ENCODE measurements around the gene RAPGEF1.

Gene RAPGEF1

DNA sequence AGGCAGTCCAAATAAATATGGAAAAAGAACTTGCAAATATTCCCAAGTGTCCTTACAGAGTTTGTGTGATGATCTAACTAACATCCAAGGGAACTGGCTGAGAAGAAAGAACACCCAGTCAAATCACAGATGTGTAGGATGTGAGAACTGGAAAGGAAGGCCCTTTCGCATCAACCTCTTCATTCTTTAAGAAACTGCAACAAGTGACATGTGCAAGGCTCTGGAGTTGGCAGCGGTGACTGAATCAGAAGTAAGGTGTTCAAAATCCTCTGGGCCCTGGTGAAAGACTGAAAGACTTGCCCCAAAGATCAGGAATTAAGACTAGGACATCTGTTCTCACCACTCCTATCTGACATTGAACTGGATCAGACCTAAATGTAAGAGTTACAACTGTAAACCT is 88.7 kb downstream of the RAPGEF1 start:
- Mint-ChIP-seq H3K27me3 (no peaks in the 10 kb centered on the region), H3K27ac (peak overlapping the region; percentile 65), H3K4me3 (no peak overlapping the region), H3K9me3 (peaks cover 0 to under 1% of the 10 kb centered on the region in 2 donors), H3K36me3 (peaks cover 32 to 65% of the 10 kb centered on the region in 2 donors), H3K4me1 (peaks cover 41 to 68% of the 10 kb centered on the region in 2 donors)
- peak; percentile 28 to 31 for ATAC-seq (replicated peaks)
- no peak for DNase-seq

GRCh38 chr9:131650254-131650653 is 89.6 kb downstream of the RAPGEF1 start:
- peak overlapping the region in 1 of 2 donors; percentile 11 for H3K4me3 Mint-ChIP-seq

DNA sequence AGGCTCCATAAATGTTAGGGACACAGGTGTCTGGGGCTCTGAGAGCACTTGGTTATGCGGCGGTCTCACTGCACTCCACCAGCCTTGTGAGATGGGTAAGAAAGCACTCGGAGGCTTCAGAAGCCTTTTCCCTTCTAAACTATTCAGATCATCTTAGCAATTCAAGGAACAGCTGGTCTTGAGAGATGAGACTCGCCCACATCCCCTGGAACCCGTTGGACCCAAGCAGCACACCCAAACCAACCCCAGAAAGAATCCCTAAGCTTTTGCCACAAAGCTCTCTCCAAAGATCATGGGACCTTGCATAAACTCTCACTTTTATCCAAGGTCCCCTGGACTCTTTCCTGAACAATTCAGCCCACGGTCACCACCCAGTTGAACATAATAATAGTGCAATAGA is 90.2 kb downstream of the RAPGEF1 start:
- H3K36me3 Mint-ChIP-seq: peaks cover 31 to 63% of the 10 kb centered on the region in 2 donors
- no peak for DNase-seq
- no peaks in the 10 kb centered on the region for H3K9me3 Mint-ChIP-seq
- no peak overlapping the region for H3K4me3 Mint-ChIP-seq
- no peak for ATAC-seq (replicated peaks)
- H3K4me1 Mint-ChIP-seq: peaks cover 43 to 67% of the 10 kb centered on the region in 2 donors
- H3K27ac Mint-ChIP-seq: peak overlapping the region; percentile 15
- no peaks in the 10 kb centered on the region for H3K27me3 Mint-ChIP-seq

More at GRCh38 chr9:131650254-131650653, 89.6 kb downstream of the RAPGEF1 start:
- no peaks in the 10 kb centered on the region for H3K27me3 Mint-ChIP-seq
- ATAC-seq (replicated peaks): no peak
- peaks cover 31 to 64% of the 10 kb centered on the region in 2 donors for H3K36me3 Mint-ChIP-seq
- DNase-seq: no peak
- H3K4me1 Mint-ChIP-seq: peaks cover 42 to 68% of the 10 kb centered on the region in 2 donors
- no peaks in the 10 kb centered on the region for H3K9me3 Mint-ChIP-seq
- peak overlapping the region; percentile 15 for H3K27ac Mint-ChIP-seq

DNA sequence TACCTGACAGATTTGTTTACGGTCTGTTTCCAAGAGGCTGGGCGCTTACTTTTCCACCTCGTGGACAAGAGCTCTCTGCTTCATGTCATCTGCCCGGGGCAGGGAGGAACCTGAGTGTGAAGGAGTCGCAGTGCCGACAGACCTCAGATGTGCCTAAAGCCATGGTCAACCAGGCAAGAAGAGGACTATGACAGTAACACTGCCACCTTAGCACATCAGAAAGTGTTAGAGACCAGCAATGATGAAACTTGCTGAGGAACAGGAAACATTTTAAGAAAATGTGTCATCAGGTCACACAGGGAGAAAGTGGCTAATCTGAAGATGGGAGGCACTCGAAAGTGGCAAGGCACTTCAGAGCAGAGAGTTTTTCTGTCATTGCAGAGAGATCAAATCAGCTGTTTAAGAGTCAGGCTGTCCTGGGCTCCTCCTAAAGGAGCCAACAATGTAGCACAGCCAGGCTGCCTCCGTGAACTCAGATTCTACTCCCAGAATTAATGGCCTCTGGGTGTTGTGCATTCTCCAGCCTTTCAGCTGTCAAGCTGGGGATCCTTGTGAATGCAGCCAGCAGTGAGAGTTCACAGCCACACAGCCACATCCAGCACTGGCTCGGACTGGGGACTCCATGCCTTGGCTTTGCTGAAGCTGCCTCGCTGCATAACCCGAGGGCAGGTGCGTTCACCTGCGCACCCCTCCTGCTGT is 94.6 kb downstream of the RAPGEF1 start:
- Mint-ChIP-seq H3K27ac (peak overlapping the region; percentile 86), H3K4me3 (no peak overlapping the region), H3K27me3 (no peaks in the 10 kb centered on the region), H3K9me3 (no peaks in the 10 kb centered on the region), H3K36me3 (peaks cover 49 to 71% of the 10 kb centered on the region in 2 donors), H3K4me1 (peaks cover 50 to 75% of the 10 kb centered on the region in 2 donors)
- no peak for DNase-seq
- peak; percentile 29 to 65 for ATAC-seq (replicated peaks)

DNA sequence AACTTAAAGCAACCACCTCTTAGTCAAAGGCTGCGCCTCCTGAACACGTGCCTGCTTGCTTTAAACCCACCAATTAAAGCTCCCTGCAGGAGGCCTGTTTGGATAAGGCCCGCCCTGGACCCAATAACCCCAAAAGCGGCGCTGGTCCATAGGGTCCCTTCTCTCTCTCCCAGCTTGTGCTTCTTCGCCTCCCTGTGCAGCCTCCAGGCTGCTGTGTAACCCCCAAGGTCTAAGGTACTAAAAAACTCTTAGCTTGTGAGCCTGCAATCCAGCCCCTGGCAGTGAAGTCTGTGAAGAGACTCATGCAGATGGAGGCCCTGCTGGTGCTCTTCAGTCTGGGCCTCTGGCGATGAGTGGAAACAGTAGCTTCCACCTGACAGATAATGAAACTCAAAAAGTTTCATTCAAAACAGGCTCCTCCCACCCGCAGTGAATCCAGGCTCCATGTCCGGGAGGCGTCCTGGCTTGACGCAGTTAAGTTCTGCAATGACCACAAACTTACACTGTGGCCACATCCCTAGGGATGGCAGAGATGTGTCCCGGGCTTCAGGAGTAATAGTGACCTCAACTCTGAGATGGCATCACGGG is 97.3 kb downstream of the RAPGEF1 start:
- ATAC-seq (replicated peaks): peak; percentile 86 to 87
- Mint-ChIP-seq H3K4me3 (peak overlapping the region; percentile 38 to 70), H3K9me3 (no peaks in the 10 kb centered on the region), H3K27me3 (no peaks in the 10 kb centered on the region), H3K36me3 (peaks cover 58 to 84% of the 10 kb centered on the region in 2 donors), H3K27ac (peak overlapping the region; percentile 97), H3K4me1 (peaks cover 61 to 72% of the 10 kb centered on the region in 2 donors)
- no peak for DNase-seq

DNA sequence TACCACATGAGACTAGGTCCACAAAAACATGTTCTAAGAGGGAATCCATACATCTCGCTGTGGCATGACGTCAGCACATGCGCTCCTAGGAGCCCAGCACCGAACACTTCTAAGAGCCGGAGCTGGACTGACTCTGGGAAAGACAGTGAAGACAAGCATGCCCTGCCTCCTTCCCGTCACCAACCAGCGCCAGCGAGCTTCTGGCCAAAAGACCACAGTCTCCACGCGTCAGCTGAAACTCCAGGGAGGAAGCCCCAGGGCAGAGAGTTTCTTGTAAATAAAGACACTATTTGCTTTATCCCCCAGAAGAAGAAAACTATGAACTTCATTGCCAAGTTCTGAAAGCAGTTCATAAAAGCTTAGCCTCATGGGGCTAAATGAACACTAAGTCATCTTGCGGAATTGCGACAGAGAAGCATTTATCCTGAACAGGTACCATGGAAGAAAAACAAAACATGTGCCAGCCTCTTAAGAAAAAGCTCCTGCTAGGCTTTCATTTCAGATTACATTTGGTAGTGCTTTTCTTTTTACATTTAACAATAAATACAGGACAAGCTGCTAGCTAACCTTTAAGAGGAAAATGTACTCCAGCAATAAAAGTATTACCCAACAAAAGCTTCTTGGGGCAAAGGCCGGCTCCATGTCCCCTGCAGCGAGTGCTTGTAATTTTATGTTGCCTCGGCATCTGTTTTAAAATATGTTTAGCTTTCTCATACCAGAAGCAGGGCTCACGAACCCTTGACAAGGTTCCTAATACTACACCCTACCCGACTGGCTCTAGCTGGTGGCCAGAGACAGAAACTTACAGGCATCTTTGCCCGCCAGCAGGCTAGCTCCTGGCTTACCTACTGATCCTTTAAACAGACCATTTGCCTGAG is 98.0 kb downstream of the RAPGEF1 start:
- Mint-ChIP-seq H3K4me1 (peaks cover 61 to 67% of the 10 kb centered on the region in 2 donors), H3K27me3 (no peaks in the 10 kb centered on the region), H3K4me3 (peak overlapping the region; percentile 0 to 18), H3K27ac (peak overlapping the region; percentile 97), H3K36me3 (peaks cover 58 to 83% of the 10 kb centered on the region in 2 donors), H3K9me3 (no peaks in the 10 kb centered on the region)
- ATAC-seq (replicated peaks) (no peak), DNase-seq (no peak)

DNA sequence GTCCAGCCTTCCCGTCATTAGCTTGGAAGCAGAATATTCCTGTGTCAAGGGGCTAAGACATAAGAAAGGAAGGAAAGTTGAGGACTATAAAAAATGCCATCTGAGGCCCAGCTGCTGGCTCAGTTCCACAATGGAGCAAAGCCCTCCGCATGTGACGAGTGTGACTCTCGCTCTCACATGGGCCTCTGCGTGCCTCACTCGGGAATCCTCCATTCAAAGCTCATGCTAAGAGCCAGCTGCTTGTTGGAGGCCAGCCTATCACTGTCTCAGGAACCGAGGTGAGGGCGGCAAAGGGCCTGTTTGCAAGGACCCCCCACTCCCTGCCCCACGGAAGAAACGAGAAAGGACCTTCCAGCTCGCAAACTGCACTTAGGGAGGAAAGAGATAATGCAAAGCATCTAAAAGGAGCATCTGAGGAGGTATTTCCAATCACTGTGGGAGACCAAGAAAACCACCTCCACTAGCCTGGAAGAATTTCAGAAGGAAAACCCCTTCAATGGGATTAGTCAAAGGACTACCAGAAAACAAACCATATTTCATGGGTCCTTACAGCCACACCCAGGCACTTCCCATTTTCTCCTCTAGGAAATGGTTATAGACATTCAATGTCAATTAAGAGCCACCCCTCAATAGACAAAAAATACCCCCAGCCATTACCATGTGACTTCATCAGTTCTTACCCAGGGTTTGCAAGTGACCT is 99.3 kb downstream of the RAPGEF1 start:
- Mint-ChIP-seq H3K4me1 (peaks cover 58 to 65% of the 10 kb centered on the region in 2 donors), H3K36me3 (peaks cover 60 to 82% of the 10 kb centered on the region in 2 donors), H3K4me3 (no peak overlapping the region), H3K9me3 (no peaks in the 10 kb centered on the region), H3K27me3 (no peaks in the 10 kb centered on the region), H3K27ac (peak overlapping the region; percentile 89)
- ATAC-seq (replicated peaks): no peak
- no peak for DNase-seq

- DNase-seq (no peak), ATAC-seq (replicated peaks) (no peak)
- Mint-ChIP-seq H3K27me3 (no peaks in the 10 kb centered on the region), H3K9me3 (no peaks in the 10 kb centered on the region), H3K4me3 (no peak overlapping the region), H3K36me3 (peaks cover 61 to 86% of the 10 kb centered on the region in 2 donors), H3K4me1 (peaks cover 57 to 65% of the 10 kb centered on the region in 2 donors), H3K27ac (peak overlapping the region; percentile 79)
Observed at GRCh38 chr9:131639769-131640437, 100.0 kb downstream of the RAPGEF1 start.

- Mint-ChIP-seq H3K36me3 (peaks cover 59 to 85% of the 10 kb centered on the region in 2 donors), H3K27ac (peak overlapping the region; percentile 95), H3K27me3 (no peaks in the 10 kb centered on the region), H3K4me1 (peaks cover 48 to 67% of the 10 kb centered on the region in 2 donors), H3K4me3 (no peak overlapping the region), H3K9me3 (peaks cover 0 to 2% of the 10 kb centered on the region in 2 donors)
- DNase-seq (no peak), ATAC-seq (replicated peaks) (no peak)
Observed at GRCh38 chr9:131636593-131636992, 103.3 kb downstream of the RAPGEF1 start.

- peaks cover 0 to 2% of the 10 kb centered on the region in 2 donors for H3K9me3 Mint-ChIP-seq
- peak in 1 of 2 donors; percentile 5 for ATAC-seq (replicated peaks)
- H3K36me3 Mint-ChIP-seq: peaks cover 57 to 85% of the 10 kb centered on the region in 2 donors
- no peak for DNase-seq
- peaks cover 48 to 67% of the 10 kb centered on the region in 2 donors for H3K4me1 Mint-ChIP-seq
- H3K4me3 Mint-ChIP-seq: peak overlapping the region; percentile 1 to 32
- H3K27me3 Mint-ChIP-seq: no peaks in the 10 kb centered on the region
- H3K27ac Mint-ChIP-seq: peak overlapping the region; percentile 95
Observed at GRCh38 chr9:131635892-131636291, 104.0 kb downstream of the RAPGEF1 start.

GRCh38 chr9:131635285-131635684 is 104.6 kb downstream of the RAPGEF1 start:
- DNase-seq (peak; percentile 74), ATAC-seq (replicated peaks) (peak; percentile 81 to 83)
- H3K27ac Mint-ChIP-seq: peak overlapping the region; percentile 95
- H3K9me3 Mint-ChIP-seq: peaks cover 0 to 2% of the 10 kb centered on the region in 2 donors
- H3K36me3 Mint-ChIP-seq: peaks cover 56 to 86% of the 10 kb centered on the region in 2 donors
- no peaks in the 10 kb centered on the region for H3K27me3 Mint-ChIP-seq
- peaks cover 48 to 67% of the 10 kb centered on the region in 2 donors for H3K4me1 Mint-ChIP-seq
- peak overlapping the region; percentile 16 to 39 for H3K4me3 Mint-ChIP-seq

- ATAC-seq (replicated peaks) (no peak), DNase-seq (no peak)
- Mint-ChIP-seq H3K27me3 (no peaks in the 10 kb centered on the region), H3K36me3 (peaks cover 57 to 88% of the 10 kb centered on the region in 2 donors), H3K9me3 (peaks cover 0 to 2% of the 10 kb centered on the region in 2 donors), H3K4me1 (peaks cover 58 to 84% of the 10 kb centered on the region in 2 donors), H3K27ac (no peak overlapping the region), H3K4me3 (no peak overlapping the region)
Observed at GRCh38 chr9:131633491-131634031, 106.3 kb downstream of the RAPGEF1 start.

DNA sequence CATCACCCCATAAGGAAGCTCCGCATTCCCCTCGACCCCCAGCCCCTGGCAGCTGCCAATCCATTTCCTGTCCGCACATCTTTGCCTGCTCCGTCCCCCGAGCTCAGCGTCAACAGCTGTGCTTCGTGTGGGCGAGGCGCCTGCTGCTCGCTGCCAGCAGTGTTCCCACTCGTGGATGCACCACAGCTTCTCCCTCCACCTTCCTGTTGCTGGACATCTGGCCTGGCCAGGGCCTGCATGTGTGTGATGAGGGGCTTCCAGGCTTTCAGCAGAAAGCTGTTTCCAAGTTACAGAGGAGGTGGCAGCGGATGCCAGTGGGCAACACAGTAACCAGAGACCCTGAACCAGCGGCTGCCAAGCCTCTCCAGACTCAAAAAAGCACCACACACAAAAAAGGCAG is 108.6 kb downstream of the RAPGEF1 start:
- Mint-ChIP-seq H3K36me3 (peaks cover 57 to 86% of the 10 kb centered on the region in 2 donors), H3K4me1 (peaks cover 55 to 92% of the 10 kb centered on the region in 2 donors), H3K4me3 (peak overlapping the region; percentile 49 to 60), H3K27ac (peak overlapping the region; percentile 99), H3K9me3 (peaks cover 0 to 2% of the 10 kb centered on the region in 2 donors), H3K27me3 (no peaks in the 10 kb centered on the region)
- ATAC-seq (replicated peaks) (no peak), DNase-seq (no peak)

Data from stimulated activated naive B cell treated with anti-CD40 and anti-IgM and Interleukin-4, amounts not matched to agents 10 μg/mL and 1 μg/mL and 100 μg/mL, for 72 hours (primary cell).